ENCODE data around the gene CDH4. TPM values are rescaled to one million over a fixed set of nuclear protein-coding genes. Genes with fewer than 3 reads are reported as not detected.

Gene CDH4
- total RNA-seq, 1 experiment from 2014 or later: not detected

- Histone ChIP-seq H3K4me1 (ENCODE audit: control insufficient read depth, insufficient read depth, low read length) (no peaks in the 10 kb centered on the region), H3K4me3 (ENCODE audit: low read depth in 2 of 2, low read length in 2 of 2) (no peak overlapping the region), H3K36me3 (ENCODE audit: control insufficient read depth, insufficient read depth, low read length) (no peaks in the 10 kb centered on the region), H3K9me3 (ENCODE audit: control insufficient read depth, insufficient read depth, low read depth, low read length) (no peaks in the 10 kb centered on the region), H3K27ac (ENCODE audit: low read length) (no peak overlapping the region), H3K27me3 (ENCODE audit: control insufficient read depth, insufficient read depth, low read length) (no peaks in the 10 kb centered on the region)
- intact Hi-C loops (cut with micrococcal nuclease; ENCODE audit: unreplicated experiment): no loop called here
- in situ Hi-C loops (cut with HindIII; ENCODE audit: low pct_unique_long_range_greater_than_20kb, low sequenced_read_pairs): no loop called here
- no peak for ATAC-seq
- ChIA-PET POLR2A (no interaction called here), CTCF (no interaction called here)
- TF ChIP-seq SIN3A (IDR thresholded peaks at IDR 0.05; ENCODE audit: borderline replicate concordance, insufficient read depth, low read depth, low read length) (no peak), POLR2AphosphoS5 (IDR thresholded peaks at IDR 0.05; ENCODE audit: low read depth, low read length) (no peak), TCF7L2 (IDR thresholded peaks at IDR 0.05; ENCODE audit: low read depth, low read length) (no peak)
- TF ChIP-seq, protein P1, sequence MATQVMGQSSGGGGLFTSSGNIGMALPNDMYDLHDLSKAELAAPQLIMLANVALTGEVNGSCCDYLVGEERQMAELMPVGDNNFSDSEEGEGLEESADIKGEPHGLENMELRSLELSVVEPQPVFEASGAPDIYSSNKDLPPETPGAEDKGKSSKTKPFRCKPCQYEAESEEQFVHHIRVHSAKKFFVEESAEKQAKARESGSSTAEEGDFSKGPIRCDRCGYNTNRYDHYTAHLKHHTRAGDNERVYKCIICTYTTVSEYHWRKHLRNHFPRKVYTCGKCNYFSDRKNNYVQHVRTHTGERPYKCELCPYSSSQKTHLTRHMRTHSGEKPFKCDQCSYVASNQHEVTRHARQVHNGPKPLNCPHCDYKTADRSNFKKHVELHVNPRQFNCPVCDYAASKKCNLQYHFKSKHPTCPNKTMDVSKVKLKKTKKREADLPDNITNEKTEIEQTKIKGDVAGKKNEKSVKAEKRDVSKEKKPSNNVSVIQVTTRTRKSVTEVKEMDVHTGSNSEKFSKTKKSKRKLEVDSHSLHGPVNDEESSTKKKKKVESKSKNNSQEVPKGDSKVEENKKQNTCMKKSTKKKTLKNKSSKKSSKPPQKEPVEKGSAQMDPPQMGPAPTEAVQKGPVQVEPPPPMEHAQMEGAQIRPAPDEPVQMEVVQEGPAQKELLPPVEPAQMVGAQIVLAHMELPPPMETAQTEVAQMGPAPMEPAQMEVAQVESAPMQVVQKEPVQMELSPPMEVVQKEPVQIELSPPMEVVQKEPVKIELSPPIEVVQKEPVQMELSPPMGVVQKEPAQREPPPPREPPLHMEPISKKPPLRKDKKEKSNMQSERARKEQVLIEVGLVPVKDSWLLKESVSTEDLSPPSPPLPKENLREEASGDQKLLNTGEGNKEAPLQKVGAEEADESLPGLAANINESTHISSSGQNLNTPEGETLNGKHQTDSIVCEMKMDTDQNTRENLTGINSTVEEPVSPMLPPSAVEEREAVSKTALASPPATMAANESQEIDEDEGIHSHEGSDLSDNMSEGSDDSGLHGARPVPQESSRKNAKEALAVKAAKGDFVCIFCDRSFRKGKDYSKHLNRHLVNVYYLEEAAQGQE (IDR thresholded peaks at IDR 0.05; ENCODE audit: insufficient read depth in 1 of 2, low read depth in 2 of 2, low read length in 1 of 2): no peak
- TF ChIP-seq, protein P2, sequence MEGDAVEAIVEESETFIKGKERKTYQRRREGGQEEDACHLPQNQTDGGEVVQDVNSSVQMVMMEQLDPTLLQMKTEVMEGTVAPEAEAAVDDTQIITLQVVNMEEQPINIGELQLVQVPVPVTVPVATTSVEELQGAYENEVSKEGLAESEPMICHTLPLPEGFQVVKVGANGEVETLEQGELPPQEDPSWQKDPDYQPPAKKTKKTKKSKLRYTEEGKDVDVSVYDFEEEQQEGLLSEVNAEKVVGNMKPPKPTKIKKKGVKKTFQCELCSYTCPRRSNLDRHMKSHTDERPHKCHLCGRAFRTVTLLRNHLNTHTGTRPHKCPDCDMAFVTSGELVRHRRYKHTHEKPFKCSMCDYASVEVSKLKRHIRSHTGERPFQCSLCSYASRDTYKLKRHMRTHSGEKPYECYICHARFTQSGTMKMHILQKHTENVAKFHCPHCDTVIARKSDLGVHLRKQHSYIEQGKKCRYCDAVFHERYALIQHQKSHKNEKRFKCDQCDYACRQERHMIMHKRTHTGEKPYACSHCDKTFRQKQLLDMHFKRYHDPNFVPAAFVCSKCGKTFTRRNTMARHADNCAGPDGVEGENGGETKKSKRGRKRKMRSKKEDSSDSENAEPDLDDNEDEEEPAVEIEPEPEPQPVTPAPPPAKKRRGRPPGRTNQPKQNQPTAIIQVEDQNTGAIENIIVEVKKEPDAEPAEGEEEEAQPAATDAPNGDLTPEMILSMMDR (IDR thresholded peaks at IDR 0.05): no peak
- no peak for DNase-seq (ENCODE audit: low read depth, low spot score)
- BruUV-seq (replicated peaks): no TSS peak
Observed at GRCh38 chr20:61416546-61416945, 164.5 kb downstream of the CDH4 start.

DNA sequence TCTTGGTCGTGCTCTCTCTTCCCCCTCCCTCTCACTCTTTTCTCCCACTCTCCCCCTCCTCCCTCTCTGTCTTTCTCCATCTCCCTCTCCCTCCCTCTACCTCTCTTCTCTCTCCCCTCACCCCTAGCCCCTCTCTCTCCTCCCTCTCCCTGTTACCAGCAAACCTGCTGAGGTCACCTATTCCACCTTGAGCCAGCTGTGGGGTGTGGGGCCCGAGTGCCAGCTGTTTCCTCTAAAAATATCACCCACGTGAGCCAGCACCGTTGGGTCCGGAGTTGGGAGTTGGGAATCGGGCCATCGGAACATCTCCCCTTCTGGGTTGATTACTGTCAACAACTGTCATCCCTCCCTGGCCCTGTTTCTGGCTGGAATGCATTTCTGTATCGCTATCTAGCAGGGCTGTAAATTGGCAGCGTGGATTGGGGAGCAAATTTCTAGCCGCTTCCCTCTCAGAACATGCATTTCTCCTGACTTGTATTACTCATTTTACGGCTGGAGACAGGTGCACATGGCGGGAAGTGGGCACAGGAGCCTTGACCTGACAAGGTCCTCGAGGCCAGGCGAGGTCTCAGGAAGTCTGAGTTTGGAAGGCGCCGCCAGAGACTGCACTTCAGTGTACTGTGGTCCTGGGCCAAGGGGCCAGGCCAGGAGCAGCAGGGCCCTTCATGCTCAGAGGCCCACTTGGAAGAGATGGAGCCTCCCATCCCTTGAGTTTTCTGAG lies 165.3 kb downstream of the CDH4 start:
- DNase-seq (ENCODE audit: low read depth, low spot score) (no peak), ATAC-seq (no peak)
- Histone ChIP-seq H3K27ac (ENCODE audit: low read length) (no peak overlapping the region), H3K4me3 (ENCODE audit: low read depth in 2 of 2, low read length in 2 of 2) (no peak overlapping the region), H3K36me3 (ENCODE audit: control insufficient read depth, insufficient read depth, low read length) (no peaks in the 10 kb centered on the region), H3K4me1 (ENCODE audit: control insufficient read depth, insufficient read depth, low read length) (no peaks in the 10 kb centered on the region), H3K9me3 (ENCODE audit: control insufficient read depth, insufficient read depth, low read depth, low read length) (no peaks in the 10 kb centered on the region), H3K27me3 (ENCODE audit: control insufficient read depth, insufficient read depth, low read length) (no peaks in the 10 kb centered on the region)
- in situ Hi-C loops (cut with HindIII; ENCODE audit: low pct_unique_long_range_greater_than_20kb, low sequenced_read_pairs) (no loop called here), intact Hi-C loops (cut with micrococcal nuclease; ENCODE audit: unreplicated experiment) (no loop called here)
- POLR2A ChIA-PET: no interaction called here
- CTCF ChIA-PET: no interaction called here
- TF ChIP-seq POLR2AphosphoS5 (IDR thresholded peaks at IDR 0.05; ENCODE audit: low read depth, low read length) (no peak), SIN3A (IDR thresholded peaks at IDR 0.05; ENCODE audit: borderline replicate concordance, insufficient read depth, low read depth, low read length) (no peak), TCF7L2 (IDR thresholded peaks at IDR 0.05; ENCODE audit: low read depth, low read length) (no peak)
- TF ChIP-seq, protein P2 (IDR thresholded peaks at IDR 0.05): no peak
- TF ChIP-seq, protein P1 (IDR thresholded peaks at IDR 0.05; ENCODE audit: insufficient read depth in 1 of 2, low read depth in 2 of 2, low read length in 1 of 2): no peak
- BruUV-seq (replicated peaks): no TSS peak
